GM23338 (cell line): ENCODE measurements around the gene MEGF6. TPM values are rescaled to one million over a fixed set of nuclear protein-coding genes. Genes with fewer than 3 reads are reported as not detected.

Experiments
- ATAC-seq: fragments of 200-7000 bp; cut with Tn5 transposase; 3 replicates; pipeline ENCODE4 v1.9.1; 2020
- DNase-seq: peaks from one replicate; pipeline ENCODE4 v3.0.0-alpha.2; 2015; ENCODE audit warnings: low spot score
- H2AFZ ChIP-seq: fragments of 200-600 bp; sonication (generic); 2 replicates; pipeline ENCODE4 v1.8.0; 2016; ENCODE audit warnings: antibody characterized with exemption, mild to moderate bottlenecking, moderate library complexity
- H3F3A ChIP-seq: fragments of 200-600 bp; sonication (generic); replicated peaks from 2 replicates; pipeline ENCODE4 v1.8.0; 2017; ENCODE audit warnings: antibody characterized with exemption, mixed run types, low read depth
- H3K27ac ChIP-seq: fragments of 200-600 bp; sonication (generic); 2 replicates; pipeline ENCODE4 v1.6.1; 2016; ENCODE audit warnings: low read depth
- H3K27me3 ChIP-seq: fragments of 200-600 bp; sonication (generic); 2 replicates; pipeline ENCODE4 v1.8.0; 2016; ENCODE audit warnings: mild to moderate bottlenecking, mixed run types, moderate library complexity; ENCODE audit not compliant: insufficient read depth
- H3K36me3 ChIP-seq: fragments of 200-600 bp; sonication (generic); 2 replicates; pipeline ENCODE4 v1.8.0; 2016; ENCODE audit warnings: mild to moderate bottlenecking; ENCODE audit not compliant: insufficient read depth
- H3K4me1 ChIP-seq: fragments of 200-600 bp; sonication (generic); 2 replicates; pipeline ENCODE4 v1.8.0; 2016; ENCODE audit warnings: mild to moderate bottlenecking, moderate library complexity; ENCODE audit not compliant: insufficient read depth
- H3K4me2 ChIP-seq: fragments of 200-600 bp; sonication (generic); 2 replicates; pipeline ENCODE4 v1.7.1; 2017; ENCODE audit warnings: mixed run types
- H3K4me3 ChIP-seq: fragments of 200-600 bp; sonication (generic); 2 replicates; pipeline ENCODE4 v1.6.1; 2016; ENCODE audit warnings: mixed run types
- H3K79me2 ChIP-seq: fragments of 200-600 bp; sonication (generic); replicated peaks from 2 replicates; pipeline ENCODE4 v1.8.0; 2017; ENCODE audit warnings: mild to moderate bottlenecking; ENCODE audit not compliant: insufficient read depth
- H3K9me2 ChIP-seq: fragments of 200-600 bp; sonication (generic); 2 replicates; pipeline ENCODE4 v1.8.0; 2017; ENCODE audit not compliant: insufficient read depth
- H4K20me1 ChIP-seq: fragments of 200-600 bp; sonication (generic); replicated peaks from 2 replicates; pipeline ENCODE4 v1.8.0; 2017; ENCODE audit warnings: mild to moderate bottlenecking; ENCODE audit not compliant: insufficient read depth
- H3K27ac Mint-ChIP-seq: 2 replicates; pipeline ENCODE4 v1.8.0; 2020; ENCODE audit warnings: inconsistent platforms, mild to moderate bottlenecking, moderate library complexity, mixed read lengths
- H3K27me3 Mint-ChIP-seq: 3 replicates; pipeline ENCODE4 v1.8.0; 2022; ENCODE audit warnings: low read depth, mild to moderate bottlenecking, moderate library complexity, mixed read lengths, inconsistent platforms; ENCODE audit not compliant: insufficient read depth, poor library complexity
- H3K36me3 Mint-ChIP-seq: 3 replicates; pipeline ENCODE4 v1.8.0; 2021; ENCODE audit warnings: low read depth, mild to moderate bottlenecking, inconsistent platforms, moderate library complexity, mixed read lengths
- H3K4me1 Mint-ChIP-seq: 3 replicates; pipeline ENCODE4 v1.8.0; 2020; ENCODE audit warnings: mild to moderate bottlenecking, inconsistent platforms, mixed read lengths
- H3K4me3 Mint-ChIP-seq: 3 replicates; pipeline ENCODE4 v1.8.0; 2021; ENCODE audit warnings: moderate library complexity, mild to moderate bottlenecking, inconsistent platforms, mixed read lengths
- H3K9me3 Mint-ChIP-seq: 3 replicates; pipeline ENCODE4 v1.8.0; 2020; ENCODE audit warnings: moderate library complexity, mild to moderate bottlenecking, inconsistent platforms, mixed read lengths
- CREB1 ChIP-seq: fragments of 250-450 bp; sonication (Bioruptor Pico); IDR thresholded peaks from 2 replicates; pipeline ENCODE4 v1.5.0; 2020; ENCODE audit warnings: low read depth, mild to moderate bottlenecking, moderate library complexity
- CTCF ChIP-seq, 2 experiments: fragments of 200-600 bp in 1 of 2; sonication (generic) in 1 of 2; conservative IDR thresholded peaks; 2 replicates each; pipeline versions ENCODE4 v1.5.1 to v1.6.1; 2016 to 2017; ENCODE audit warnings: antibody characterized with exemption in 2 of 2, low read depth in 2 of 2, mild to moderate bottlenecking in 2 of 2, moderate library complexity in 1 of 2
- ETS1 ChIP-seq: IDR thresholded peaks from 2 replicates; pipeline ENCODE4 v1.6.1; 2016; ENCODE audit warnings: antibody characterized with exemption
- EZH2 ChIP-seq: fragments of 200-600 bp; sonication (generic); IDR thresholded peaks from one replicate; pipeline ENCODE4 v1.8.0; 2017; ENCODE audit warnings: antibody characterized with exemption, mild to moderate bottlenecking, low read depth; ENCODE audit not compliant: unreplicated experiment
- EZH2phosphoT487 ChIP-seq: fragments of 200-600 bp; sonication (generic); IDR thresholded peaks from one replicate; pipeline ENCODE4 v1.8.1; 2018; ENCODE audit warnings: antibody characterized with exemption; ENCODE audit not compliant: unreplicated experiment
- JUNB ChIP-seq: IDR thresholded peaks from one replicate; pipeline ENCODE4 v1.6.1; 2016; ENCODE audit warnings: antibody characterized with exemption; ENCODE audit not compliant: unreplicated experiment
- NANOG ChIP-seq: IDR thresholded peaks from 2 replicates; pipeline ENCODE4 v1.6.1; 2016; ENCODE audit warnings: antibody characterized with exemption, borderline replicate concordance
- POLR2AphosphoS5 ChIP-seq: IDR thresholded peaks from 2 replicates; pipeline ENCODE4 v1.6.1; 2016; ENCODE audit warnings: antibody characterized with exemption, low read depth
- REST ChIP-seq: IDR thresholded peaks from one replicate; pipeline ENCODE4 v1.6.1; 2018; ENCODE audit warnings: antibody characterized with exemption; ENCODE audit not compliant: unreplicated experiment
- STAT1 ChIP-seq: IDR thresholded peaks from one replicate; pipeline ENCODE4 v1.6.1; 2016; ENCODE audit warnings: antibody characterized with exemption; ENCODE audit not compliant: unreplicated experiment
- ZNF114 ChIP-seq: fragments of 250-450 bp; sonication (Bioruptor Pico); IDR thresholded peaks from 2 replicates; pipeline ENCODE4 v1.5.0; 2020; ENCODE audit warnings: mild to moderate bottlenecking, moderate library complexity
- ZNF331 ChIP-seq: fragments of 250-450 bp; sonication (Bioruptor Pico); IDR thresholded peaks from 2 replicates; pipeline ENCODE4 v1.5.0; 2020; ENCODE audit warnings: low read depth, mild to moderate bottlenecking, moderate library complexity
- ZNF462 ChIP-seq: fragments of 250-450 bp; sonication (Bioruptor Pico); IDR thresholded peaks from 2 replicates; pipeline ENCODE4 v1.5.0; 2020; ENCODE audit warnings: mild to moderate bottlenecking, moderate library complexity
- polyA plus RNA-seq: library from polyadenylated mRNA; unstranded; fragments of >200 nt; fragmentation: Nextera tagmentation; extraction: Ambion mirVana; gene quantifications from 2 replicates; pipeline ENCODE4 v1.2.1, GENCODE V29; 2016
- total RNA-seq: library from RNA; depleted of rRNA; stranded (reverse); fragments of >200 nt; shearing (Covaris generic); gene quantifications from 2 replicates; pipeline ENCODE4 v1.2.3, GENCODE V29; 2014

The MEGF6 gene
- total and polyA plus RNA-seq, 2 experiments from 2014 or later, result 4.0 to 21.4 TPM

- Mint-ChIP-seq H3K27me3 (peaks cover 3% of the 10 kb centered on the region), H3K9me3 (no peaks in the 10 kb centered on the region), H3K36me3 (peaks cover 5% of the 10 kb centered on the region), H3K27ac (no peak overlapping the region), H3K4me3 (no peak overlapping the region), H3K4me1 (no peaks in the 10 kb centered on the region)
- no peak overlapping the region for H2AFZ ChIP-seq
- DNase-seq (no peak), ATAC-seq (no peak)
- no peak overlapping the region for H3K27ac ChIP-seq
- H3K4me3 ChIP-seq, result no peak overlapping the region
- no peaks in the 10 kb centered on the region for H3K9me2 ChIP-seq
- H4K20me1 ChIP-seq, result no peaks in the 10 kb centered on the region
- TF ChIP-seq ZNF462 (CRISPR knock-in tag) (no peak), STAT1 (no peak), REST (no peak), NANOG (no peak), ZNF114 (CRISPR knock-in tag) (no peak), JUNB (no peak), POLR2AphosphoS5 (no peak), EZH2phosphoT487 (no peak), ZNF331 (CRISPR knock-in tag) (no peak), CREB1 (CRISPR knock-in tag) (no peak), EZH2 (no peak), CTCF (conservative IDR thresholded peaks at IDR 0.05; ENCODE audit: low read depth in 2 of 2) (no peak), ETS1 (no peak)
- no peaks in the 10 kb centered on the region for H3K27me3 ChIP-seq
- no peaks in the 10 kb centered on the region for H3K4me1 ChIP-seq
- no peaks in the 10 kb centered on the region for H3K36me3 ChIP-seq
- no peaks in the 10 kb centered on the region for H3K79me2 ChIP-seq
- no peaks in the 10 kb centered on the region for H3F3A ChIP-seq
- no peak overlapping the region for H3K4me2 ChIP-seq
These were observed 32.9 kb downstream of the MEGF6 start for GRCh38 chr1:3578433-3578805.
